Colonic mucosa (tissue), 4 donors: ENCODE measurements around the gene RHBDF1. TPM values are rescaled to one million over a fixed set of nuclear protein-coding genes. Genes with fewer than 3 reads are reported as not detected.

ENCODE experiments used
- DNase-seq: peaks from one replicate; pipeline ENCODE4 v3.0.0-alpha.2; 2020
- H3K27ac ChIP-seq: fragments of 200-600 bp; one replicate; pipeline ENCODE4 v1.8.0; 2021
- H3K27me3 ChIP-seq: fragments of 200-600 bp; one replicate; pipeline ENCODE4 v1.8.0; 2021
- H3K36me3 ChIP-seq: fragments of 200-600 bp; one replicate; pipeline ENCODE4 v1.8.0; 2021
- H3K4me1 ChIP-seq: fragments of 200-600 bp; one replicate; pipeline ENCODE4 v1.8.0; 2021; ENCODE audit warnings: mild to moderate bottlenecking
- H3K4me3 ChIP-seq: fragments of 200-600 bp; one replicate; pipeline ENCODE4 v1.8.0; 2021
- H3K9ac ChIP-seq, 2 donors: one replicate each; pipeline ENCODE4 v1.7.0; 2013; ENCODE audit warnings: control low read depth in 2 of 2, low read depth in 2 of 2, low read length in 2 of 2
- H3K9me3 ChIP-seq: fragments of 200-600 bp; one replicate; pipeline ENCODE4 v1.8.0; 2021
- intact Hi-C: fragments of 100-400 bp; cut with DNase I; formaldehyde crosslinking; loops from one replicate; pipeline ENCODE4 v1.14.1; 2022
- total RNA-seq, 2 donors: library from RNA; stranded (reverse); fragmentation: NEBNext Ultra II Directional in 1 of 2; extraction: Animal tissue kit (Norgen Biotek cat#: 25700) in 1 of 2; gene quantifications; one replicate each; pipeline ENCODE4 v1.2.1, GENCODE V29; 2021
- TF ChIP-seq, protein P1 (sequence below): fragments of 200-600 bp; IDR thresholded peaks from one replicate; pipeline ENCODE4 v1.8.0; 2022; ENCODE audit warnings: antibody characterized with exemption, mild to moderate bottlenecking
- donor health status: healthy.
- donor health status: DM: no; HTN: no; CAD: no.
- donor health status: DM: no; HTN: no; CAD: no.

The RHBDF1 gene
- total RNA-seq, 2 donors from 2014 or later, result 28.6 to 35.3 TPM

DNA sequence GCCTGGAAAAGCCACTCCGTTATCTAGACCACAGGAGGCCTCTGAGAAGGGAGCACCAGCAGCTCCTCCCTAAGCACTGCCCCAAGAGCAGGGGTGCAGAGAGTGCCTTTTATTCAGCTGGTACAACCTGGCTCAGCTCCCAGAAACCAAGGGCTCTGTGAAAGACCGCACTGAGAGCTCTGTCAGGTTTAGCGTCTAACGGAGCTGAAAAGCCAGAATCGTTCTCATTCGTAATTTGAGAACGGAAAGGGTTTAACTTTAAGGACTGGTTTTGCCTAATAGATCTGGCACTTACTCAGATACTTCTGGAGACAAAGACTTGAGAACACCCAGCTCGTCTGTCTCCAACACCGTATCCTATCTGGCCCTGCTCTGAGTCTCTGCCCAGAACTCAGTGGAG lies 19.1 kb upstream of the RHBDF1 start:
- H3K27ac ChIP-seq, result no peak overlapping the region
- no peaks in the 10 kb centered on the region for H3K4me1 ChIP-seq
- no peak overlapping the region for H3K9ac ChIP-seq
- no peak for DNase-seq
- peaks cover 6% of the 10 kb centered on the region for H3K36me3 ChIP-seq
- intact Hi-C loops, result no loop called here
- TF ChIP-seq, protein P1, sequence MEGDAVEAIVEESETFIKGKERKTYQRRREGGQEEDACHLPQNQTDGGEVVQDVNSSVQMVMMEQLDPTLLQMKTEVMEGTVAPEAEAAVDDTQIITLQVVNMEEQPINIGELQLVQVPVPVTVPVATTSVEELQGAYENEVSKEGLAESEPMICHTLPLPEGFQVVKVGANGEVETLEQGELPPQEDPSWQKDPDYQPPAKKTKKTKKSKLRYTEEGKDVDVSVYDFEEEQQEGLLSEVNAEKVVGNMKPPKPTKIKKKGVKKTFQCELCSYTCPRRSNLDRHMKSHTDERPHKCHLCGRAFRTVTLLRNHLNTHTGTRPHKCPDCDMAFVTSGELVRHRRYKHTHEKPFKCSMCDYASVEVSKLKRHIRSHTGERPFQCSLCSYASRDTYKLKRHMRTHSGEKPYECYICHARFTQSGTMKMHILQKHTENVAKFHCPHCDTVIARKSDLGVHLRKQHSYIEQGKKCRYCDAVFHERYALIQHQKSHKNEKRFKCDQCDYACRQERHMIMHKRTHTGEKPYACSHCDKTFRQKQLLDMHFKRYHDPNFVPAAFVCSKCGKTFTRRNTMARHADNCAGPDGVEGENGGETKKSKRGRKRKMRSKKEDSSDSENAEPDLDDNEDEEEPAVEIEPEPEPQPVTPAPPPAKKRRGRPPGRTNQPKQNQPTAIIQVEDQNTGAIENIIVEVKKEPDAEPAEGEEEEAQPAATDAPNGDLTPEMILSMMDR, result no peak
- H3K27me3 ChIP-seq, result no peaks in the 10 kb centered on the region
- H3K9me3 ChIP-seq, result no peaks in the 10 kb centered on the region
- H3K4me3 ChIP-seq, result no peak overlapping the region

DNA sequence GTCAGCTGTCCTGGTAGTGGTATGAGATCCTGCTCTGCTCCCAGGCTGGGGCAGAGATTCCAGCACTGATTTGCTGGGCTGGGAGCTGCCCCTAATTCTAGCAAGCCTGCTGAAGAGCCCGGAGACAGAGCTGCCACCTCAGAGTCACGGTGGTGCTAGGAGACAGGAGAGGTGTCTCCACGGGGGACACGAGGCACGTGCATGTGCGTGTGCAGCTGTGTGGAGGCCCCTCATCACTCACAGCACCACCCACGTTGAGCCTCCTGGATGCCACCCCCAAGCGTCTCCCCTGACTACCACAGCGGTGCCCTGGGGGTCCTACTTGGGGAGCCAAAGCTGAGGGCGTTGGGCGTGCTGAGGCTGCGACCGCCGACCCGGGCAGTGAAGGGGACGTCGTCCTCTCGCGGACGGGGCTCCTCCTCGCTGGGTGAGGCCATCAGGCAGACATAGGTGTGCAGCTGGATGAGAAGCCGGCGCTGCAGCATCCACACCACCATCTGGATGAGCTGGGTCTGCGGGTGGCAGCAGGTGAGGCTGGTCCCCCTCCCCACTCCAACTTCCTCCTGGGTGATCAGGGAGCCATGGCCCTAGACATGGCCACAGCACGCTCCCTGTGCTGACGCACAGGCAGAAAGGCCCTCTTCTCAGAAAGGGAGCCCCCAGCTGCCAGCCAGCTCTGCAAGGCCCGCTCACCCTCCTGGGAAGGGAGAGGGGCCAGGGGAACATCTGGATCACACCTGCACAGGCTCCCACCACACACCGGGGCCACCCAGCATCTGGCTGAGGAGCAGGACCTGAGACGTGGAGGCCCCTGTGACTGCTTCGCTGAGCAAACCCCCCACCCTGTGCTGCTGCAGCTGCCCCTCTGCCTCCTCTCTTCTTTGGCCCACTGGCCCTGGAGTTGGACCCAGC lies 17.2 kb upstream of the RHBDF1 start:
- Histone ChIP-seq H3K27ac (no peak overlapping the region), H3K4me1 (peaks cover 4% of the 10 kb centered on the region), H3K27me3 (no peaks in the 10 kb centered on the region), H3K4me3 (no peak overlapping the region), H3K9me3 (no peaks in the 10 kb centered on the region), H3K9ac (no peak overlapping the region), H3K36me3 (peaks cover 6% of the 10 kb centered on the region)
- intact Hi-C loops, result no loop called here
- TF ChIP-seq, protein P1, result no peak
- no peak for DNase-seq

GRCh38 chr16:88613-89012 lies 16.2 kb upstream of the RHBDF1 start:
- Histone ChIP-seq H3K9me3 (no peaks in the 10 kb centered on the region), H3K4me1 (peaks cover 9% of the 10 kb centered on the region)
- no peak for DNase-seq

GRCh38 chr16:86483-86952 lies 14.1 kb upstream of the RHBDF1 start:
- Histone ChIP-seq H3K27me3 (no peaks in the 10 kb centered on the region), H3K4me1 (peaks cover 9% of the 10 kb centered on the region), H3K9ac (no peak overlapping the region), H3K4me3 (no peak overlapping the region), H3K27ac (no peak overlapping the region), H3K36me3 (peaks cover 6% of the 10 kb centered on the region), H3K9me3 (no peaks in the 10 kb centered on the region)
- intact Hi-C loops, result no loop called here
- DNase-seq, result no peak
- TF ChIP-seq, protein P1, result no peak

More at GRCh38 chr16:88613-89012, 16.2 kb upstream of the RHBDF1 start:
- no peak overlapping the region for H3K27ac ChIP-seq
- H3K9ac ChIP-seq, result no peak overlapping the region
- intact Hi-C loops, result no loop called here
- peaks cover 6% of the 10 kb centered on the region for H3K36me3 ChIP-seq
- TF ChIP-seq, protein P1, result no peak
- H3K4me3 ChIP-seq, result no peak overlapping the region
- no peaks in the 10 kb centered on the region for H3K27me3 ChIP-seq

DNA sequence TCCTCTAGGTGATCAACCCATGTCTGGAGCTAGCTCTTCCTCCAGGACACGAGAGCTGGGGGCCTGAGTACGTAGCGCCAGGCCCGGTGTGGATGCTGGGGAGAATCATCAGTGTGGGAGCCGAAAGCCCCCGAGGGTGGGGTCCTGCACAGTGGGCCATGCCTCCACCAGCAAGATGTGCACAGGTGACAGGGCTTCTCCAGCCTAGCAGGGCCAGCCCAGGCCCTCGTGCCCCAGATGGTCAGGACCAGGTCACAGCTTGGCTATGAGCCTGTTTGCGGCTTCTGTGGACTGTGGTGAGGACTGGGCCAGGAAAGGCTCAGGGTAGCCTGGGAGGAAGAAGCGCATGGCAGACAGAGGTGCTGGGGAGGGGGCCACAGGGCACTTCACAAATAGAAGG lies 13.4 kb upstream of the RHBDF1 start:
- DNase-seq, result no peak

More for the DNA sequence above, 13.4 kb upstream of the RHBDF1 start:
- Histone ChIP-seq H3K4me1 (peaks cover 9% of the 10 kb centered on the region), H3K27me3 (no peaks in the 10 kb centered on the region), H3K9ac (no peak overlapping the region), H3K4me3 (no peak overlapping the region), H3K9me3 (no peaks in the 10 kb centered on the region), H3K27ac (no peak overlapping the region), H3K36me3 (peaks cover 6% of the 10 kb centered on the region)
- intact Hi-C loops, result no loop called here
- TF ChIP-seq, protein P1, result no peak
